Right ventricle myocardium superior (tissue), 1 donor: ENCODE results near the gene PACS1. TPM values are rescaled to one million over a fixed set of nuclear protein-coding genes. Genes with fewer than 3 reads are reported as not detected.
"Not testable (repeated sequence)": the region's sequence is repeated elsewhere in the genome, so short reads cannot be mapped to it uniquely, and the experiment has no call there.

Source experiments
- ATAC-seq: fragments of 200-7000 bp; cut with Tn5 transposase; one replicate; pipeline ENCODE4 v1.9.1; 2020; ENCODE audit warnings: mild to moderate bottlenecking; ENCODE audit not compliant: poor library complexity
- DNase-seq: peaks from one replicate; pipeline ENCODE4 v3.0.0-alpha.2; 2020
- intact Hi-C: fragments of 100-400 bp; cut with DNase I; formaldehyde crosslinking; loops from one replicate; pipeline ENCODE4 v1.11.2; 2022
- long read RNA-seq: library from polyadenylated mRNA; unstranded; transcript quantifications from one replicate; pipeline ENCODE4 v2.0.0, GENCODE V29; 2021
- total RNA-seq: library from RNA; stranded (reverse); fragmentation: NEBNext Ultra II Directional; extraction: Animal tissue kit (Norgen Biotek cat#: 25700); gene quantifications from one replicate; pipeline ENCODE4 v1.2.1, GENCODE V29; 2021
- donor health status: DM: no; HTN: yes; CAD: no; lungs with severe emphysema.

The PACS1 gene
- total RNA-seq = 46.5 TPM
- long read RNA-seq, full-length matches to known transcripts = 62 of 89 reads
- long read RNA-seq, partial matches to known transcripts = 23 of 89 reads
- long read RNA-seq, other reads (novel, unspliced or antisense) = 4 of 89 reads

DNA sequence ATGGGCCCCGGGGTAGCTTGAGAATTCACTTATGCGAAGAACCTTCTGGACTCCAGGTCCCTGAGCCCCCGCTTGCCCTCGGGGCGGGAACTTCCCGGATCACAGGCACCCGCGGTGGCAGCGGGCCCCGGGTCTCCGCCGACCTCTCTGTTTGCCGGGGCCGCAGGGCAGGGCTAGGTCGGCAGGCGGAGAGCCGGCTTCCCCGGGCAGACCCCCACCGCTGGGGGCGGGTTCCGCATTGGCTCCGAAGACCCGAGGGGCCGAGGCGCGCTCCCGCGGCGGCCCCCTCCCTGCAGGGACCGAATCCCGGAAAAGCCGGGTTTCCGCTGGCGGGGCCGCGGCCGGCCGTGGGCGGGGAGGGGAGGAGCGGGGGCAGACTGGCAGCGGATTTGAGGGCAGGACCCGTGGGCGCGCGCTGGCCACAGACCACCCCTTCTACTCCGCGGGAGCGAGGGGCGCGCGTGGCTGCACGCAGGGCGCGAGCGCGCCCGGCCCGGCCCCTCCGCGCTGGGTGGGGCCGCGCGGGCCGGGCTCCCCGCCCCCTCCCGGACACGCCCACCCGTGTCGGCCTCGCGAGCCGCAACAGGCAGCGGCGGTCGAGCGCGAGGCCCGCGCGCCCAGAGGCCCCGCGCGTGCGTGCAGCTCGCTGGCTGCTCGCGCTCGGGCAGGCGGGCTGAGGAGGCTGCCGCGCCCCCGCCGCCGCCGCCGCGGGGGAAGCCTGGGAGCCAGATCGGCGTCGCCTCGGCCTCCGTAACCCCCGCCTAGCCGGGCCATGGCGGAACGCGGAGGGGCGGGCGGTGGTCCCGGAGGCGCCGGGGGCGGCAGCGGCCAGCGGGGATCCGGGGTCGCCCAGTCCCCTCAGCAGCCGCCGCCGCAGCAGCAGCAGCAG lies at the start of gene PACS1:
Gene PACS1, plus strand, starts transcription at position 558 of the 889 bp plus-strand sequence. Its CDS starts 215 bp downstream, at position 773.
- intact Hi-C loops = loop anchor here (5.0 kb wide), 1 partner anchor 57 kb away; no protein-coding TSS in a partner anchor
- ATAC-seq = peak; percentile 85
- DNase-seq = peak; percentile 90

DNA sequence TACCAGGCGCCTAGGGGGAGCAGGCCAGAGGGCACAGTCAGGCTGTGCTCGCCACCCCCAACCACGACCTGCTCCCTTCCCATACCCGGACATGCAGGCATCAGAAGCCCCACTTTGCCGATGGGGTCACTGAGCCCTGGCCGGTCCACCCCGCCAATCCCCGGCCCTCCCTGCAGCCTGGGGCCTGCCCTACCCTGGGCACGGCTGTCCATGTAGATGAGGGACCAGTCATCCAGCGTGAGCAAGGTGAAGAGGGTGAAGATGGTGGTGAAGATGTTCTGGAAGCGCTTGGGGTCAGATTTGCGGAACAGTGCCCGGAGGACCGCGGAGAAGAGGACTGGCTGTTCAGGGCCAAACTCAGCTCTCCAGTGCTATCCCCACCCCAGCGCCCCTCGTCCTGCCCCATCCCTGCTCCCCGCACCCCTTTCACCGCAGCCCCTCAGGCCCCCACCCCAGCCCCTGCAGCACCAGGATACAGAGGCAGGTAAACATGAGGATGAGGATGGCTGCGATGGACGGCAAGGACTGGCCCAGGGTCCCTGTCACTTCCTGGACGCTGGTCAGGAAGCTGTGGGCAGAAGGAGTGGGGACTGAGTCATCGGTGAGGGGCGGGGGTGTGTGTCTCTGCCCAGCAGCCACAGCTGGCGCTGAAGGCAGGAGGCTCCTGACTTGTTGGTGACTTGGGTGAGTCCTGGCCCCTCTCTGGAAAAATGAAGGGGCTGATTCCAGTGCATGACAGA lies 49.3 kb upstream of the PACS1 start:
- DNase-seq = peak; percentile 61
- ATAC-seq = peak; percentile 23
- intact Hi-C loops = no loop called here

DNA sequence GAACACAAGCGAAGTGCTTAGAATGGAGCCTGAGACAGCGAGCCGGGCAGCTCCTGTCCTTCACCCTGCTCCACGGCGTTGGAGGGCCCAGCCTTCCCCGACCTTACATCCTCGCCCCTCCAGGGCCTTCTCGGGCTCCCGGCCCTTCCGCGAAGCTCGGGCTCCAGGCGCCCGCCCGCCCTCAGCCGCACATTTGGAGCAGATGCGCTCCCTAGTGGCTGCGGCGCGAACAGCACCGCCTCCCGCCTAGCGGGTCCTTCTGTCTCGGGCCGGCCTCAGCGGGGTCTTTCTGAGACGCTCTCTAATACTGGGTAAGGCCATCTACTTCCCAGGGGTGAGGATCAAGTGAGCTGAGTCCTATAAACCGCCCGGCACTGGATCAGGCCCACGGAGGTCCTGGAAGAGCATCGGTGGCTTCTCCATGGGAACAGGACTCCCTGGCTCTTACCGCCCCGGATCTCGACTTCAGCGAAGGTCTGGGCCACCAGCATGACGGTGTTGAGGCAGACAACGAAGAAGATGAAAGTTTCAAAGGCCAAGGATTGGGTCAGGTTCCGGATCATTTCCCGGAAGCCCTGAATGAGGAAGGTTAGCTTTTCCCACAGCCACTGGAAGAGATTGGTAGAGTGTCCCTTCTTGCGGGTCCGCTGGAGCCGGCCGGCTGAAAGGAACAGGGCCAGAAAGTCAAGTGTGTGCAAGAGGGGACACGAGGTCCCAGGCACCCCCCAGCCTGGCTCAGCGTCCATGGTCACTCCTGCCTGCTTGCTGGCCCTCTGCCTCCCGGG lies 47.5 kb upstream of the PACS1 start:
- peak; percentile 88 for ATAC-seq
- intact Hi-C loops = no loop called here
- peak; percentile 88 for DNase-seq

DNA sequence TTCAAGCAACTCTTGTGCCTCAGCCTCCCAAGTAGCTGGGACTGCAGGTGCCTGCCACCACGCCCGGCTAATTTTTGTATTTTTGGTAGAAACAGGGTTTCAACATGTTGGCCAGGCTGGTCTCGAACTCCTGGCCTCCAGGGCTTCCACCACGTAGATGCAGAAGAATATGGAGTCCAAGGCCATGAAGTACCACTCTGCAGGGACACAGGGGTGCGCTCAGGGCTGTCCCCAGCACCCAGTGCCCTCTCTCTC lies 47.0 kb upstream of the PACS1 start:
- DNase-seq, ATAC-seq, intact Hi-C loops: not testable (repeated sequence)

DNA sequence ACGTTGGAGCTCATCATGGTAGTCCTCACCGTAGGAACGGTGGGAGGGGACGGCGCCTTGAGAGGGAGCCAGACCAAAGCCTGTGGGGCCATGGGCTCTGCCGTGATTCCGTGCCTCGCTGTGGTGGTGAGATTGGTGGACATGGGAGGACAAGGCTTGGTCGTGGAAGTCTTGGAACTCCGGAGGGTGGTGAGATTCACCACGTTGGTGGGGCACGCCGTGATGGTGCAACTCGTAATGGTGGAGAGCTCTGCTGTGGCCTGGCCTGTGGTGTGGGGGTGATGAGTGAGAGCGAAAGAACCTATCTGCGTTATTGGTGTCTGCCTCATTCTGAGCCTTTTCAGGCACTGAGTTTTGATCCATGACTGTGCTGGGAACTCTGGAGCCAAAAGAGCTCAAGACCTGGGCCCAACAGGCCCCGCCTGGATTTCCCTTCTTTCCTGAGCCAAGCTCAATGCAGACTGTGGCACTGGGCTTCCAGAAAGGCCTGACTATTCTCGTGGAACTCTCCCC lies 44.0 kb upstream of the PACS1 start, which contains the start of gene CATSPER1:
Gene CATSPER1, minus strand, starts transcription at position 463 of the 513 bp plus-strand sequence. Its CDS starts 100 bp downstream, at position 363.
- ATAC-seq = no peak
- DNase-seq = no peak

DNA sequence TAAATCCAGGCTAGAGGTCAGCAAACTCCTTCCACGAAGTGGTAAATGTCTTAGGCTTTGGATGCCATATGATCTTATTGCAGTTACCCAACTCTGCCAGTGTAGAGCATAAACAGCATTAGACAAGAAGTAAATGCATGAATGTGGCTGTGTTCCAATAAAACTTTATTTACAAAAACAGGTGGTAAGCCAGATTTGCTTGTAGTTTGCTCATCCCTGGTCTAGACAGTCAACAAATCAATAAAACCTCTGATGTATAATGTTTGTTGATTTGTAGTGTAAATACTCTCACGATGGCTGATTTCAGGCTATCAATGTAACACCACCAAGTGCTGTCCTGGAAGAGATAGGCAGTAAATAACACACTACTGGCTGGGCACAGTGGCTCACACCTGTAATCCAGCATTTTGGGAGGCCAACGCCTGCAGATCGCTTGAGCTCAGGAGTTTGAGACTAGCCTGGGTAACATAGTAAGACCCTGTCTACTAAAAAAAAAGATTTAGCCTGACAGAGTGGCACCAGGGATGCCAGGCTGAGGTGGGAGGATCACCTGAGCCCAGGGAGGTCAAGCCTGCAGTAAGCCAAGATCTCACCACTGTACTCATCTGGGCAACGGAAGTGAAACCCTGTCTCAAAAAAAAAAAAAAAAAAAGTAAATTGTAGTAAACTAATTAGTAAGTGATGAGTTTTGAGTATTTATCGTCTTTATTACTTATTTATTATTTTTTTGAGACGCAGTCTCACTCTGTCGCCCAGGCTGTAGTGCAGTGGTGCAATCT lies 36.9 kb upstream of the PACS1 start:
- ATAC-seq (no peak), DNase-seq (no peak)
- intact Hi-C loops = no loop called here

More for the DNA sequence above, 44.0 kb upstream of the PACS1 start, which contains the start of gene CATSPER1:
- intact Hi-C loops = no loop called here

DNA sequence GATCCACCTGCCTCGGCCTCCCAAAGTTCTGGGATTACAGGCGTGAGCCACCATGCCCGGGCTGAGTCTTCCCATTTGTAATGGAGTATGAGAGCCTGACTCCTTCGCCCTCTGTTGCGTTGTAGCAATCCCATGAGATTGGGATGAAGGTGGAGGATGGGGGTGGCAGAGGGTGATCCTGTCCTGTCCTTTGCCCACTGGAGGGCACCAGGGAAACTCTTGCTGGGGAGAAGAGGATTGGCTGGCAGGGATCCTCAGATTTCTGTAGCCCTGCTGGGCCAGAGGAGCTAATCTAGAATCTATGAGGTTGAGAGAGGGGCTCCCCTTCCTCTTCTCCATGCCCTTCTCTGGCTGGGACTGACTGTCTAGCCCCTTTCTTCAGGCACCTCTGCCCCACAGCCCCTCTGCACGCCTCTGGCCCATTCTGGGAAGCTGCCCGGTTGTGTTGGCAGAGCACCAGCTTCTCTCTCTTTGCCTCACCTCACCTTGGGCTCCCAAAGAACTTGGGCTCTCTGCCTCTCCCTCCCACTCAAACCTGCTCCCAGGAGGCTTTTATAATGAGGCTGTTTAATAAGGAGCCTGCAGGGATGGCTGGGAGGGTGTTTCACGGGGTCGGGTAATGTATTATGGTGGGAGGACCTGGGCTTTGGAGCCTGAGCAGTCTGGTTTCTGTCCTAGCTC lies 34.3 kb upstream of the PACS1 start:
- ATAC-seq = peak; percentile 55
- DNase-seq = no peak

DNA sequence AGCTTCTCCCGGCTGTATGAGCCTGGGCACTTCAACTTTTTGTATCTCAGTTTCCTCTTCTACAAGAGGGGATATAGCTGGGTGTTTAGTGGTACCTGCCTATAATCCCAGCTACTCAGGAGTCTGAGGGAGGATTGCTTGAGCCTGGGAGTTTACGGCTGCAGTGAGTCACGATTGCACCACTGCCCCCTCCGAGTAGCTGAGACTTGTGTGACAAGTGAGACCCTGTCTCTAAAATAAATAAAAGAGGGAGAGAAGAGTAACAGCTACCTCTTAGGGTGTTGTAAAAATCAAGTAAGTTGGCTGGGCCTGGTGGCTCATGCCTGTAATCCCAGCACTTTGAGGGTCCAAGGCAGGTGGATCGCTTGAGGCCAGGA lies 33.8 kb upstream of the PACS1 start:
- intact Hi-C loops = no loop called here
- ATAC-seq (no peak), DNase-seq (no peak)

More for the DNA sequence above, 34.3 kb upstream of the PACS1 start:
- intact Hi-C loops = no loop called here

DNA sequence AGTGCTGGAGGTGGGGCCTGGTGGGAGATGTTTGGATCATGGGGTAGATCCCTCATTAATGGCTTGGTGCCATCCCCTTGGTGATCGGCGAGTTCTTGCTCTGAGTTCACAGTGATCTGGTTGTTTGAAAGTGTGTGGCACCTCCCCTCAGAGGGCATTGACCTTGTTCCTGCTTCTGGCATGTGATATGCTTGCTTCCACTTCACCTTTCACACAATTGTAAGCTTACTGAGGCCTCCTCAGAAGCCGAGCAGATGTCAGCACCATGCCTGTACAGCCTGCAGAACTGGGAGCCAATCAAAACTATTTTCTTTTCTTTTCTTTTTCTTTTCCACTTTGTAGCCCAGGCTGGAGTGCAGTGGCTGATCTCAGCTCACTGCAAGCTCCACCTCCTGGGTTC lies 32.7 kb upstream of the PACS1 start:
- ATAC-seq (no peak), DNase-seq (no peak)
- intact Hi-C loops = no loop called here

DNA sequence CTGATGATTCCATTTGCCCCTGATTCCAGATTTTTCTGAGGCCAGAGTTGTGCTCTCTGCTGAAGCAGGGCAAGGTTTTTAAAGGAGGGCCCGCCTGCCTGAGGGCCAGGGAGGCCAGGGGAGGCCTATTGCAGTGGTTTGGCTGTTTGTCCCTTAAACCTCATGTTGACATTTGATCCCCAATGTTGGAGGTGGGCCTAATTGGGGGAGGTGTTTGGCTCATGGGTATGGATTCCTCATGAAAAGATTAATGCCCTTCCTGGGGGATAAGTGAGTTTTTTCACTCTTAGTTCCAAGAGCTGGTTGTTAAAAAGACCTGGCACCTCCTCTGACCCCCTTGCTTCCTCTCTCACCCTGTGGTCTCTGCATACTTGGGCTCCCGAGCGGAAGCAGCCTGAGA lies 30.3 kb upstream of the PACS1 start:
- intact Hi-C loops = no loop called here
- no peak for ATAC-seq
- DNase-seq = no peak

DNA sequence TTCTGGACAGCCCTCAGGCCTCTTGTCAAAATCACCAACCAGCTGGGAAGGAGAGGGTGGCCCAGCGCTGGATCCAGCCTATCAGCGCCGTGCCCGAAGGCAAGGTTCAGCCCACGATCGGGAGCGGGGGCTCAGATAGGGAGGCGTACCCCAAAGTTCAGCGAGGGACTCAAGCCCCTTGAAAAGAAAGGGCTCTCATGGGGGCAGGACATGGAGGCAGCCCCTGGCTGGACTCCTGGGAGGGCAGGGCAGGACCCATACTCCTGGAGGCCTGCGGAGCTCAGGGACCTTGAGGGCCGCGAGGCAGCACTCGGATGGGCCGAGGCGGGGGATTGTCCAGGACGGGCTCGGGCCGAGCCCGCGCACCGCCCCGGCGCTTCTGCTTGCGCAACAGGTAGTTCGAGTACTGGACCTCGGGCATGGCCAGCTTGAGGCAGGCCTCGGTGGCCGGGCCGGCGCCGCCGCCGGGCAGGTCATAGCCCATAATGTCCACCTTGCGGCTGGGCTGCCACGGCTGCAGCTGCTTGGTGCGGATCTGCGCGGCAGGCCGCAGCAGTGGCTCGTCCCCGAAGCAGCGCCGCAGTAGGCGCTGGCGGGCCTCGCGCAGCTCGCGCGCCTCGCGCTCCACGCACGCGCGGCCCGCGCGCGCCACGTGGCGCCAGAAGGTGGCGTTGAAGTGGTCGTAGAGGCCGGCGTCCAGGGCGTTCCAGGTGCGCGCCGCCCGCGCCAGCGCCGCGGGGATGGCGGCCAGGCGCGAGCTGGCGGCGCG lies 27.7 kb upstream of the PACS1 start:
- no peak for DNase-seq
- intact Hi-C loops = no loop called here
- no peak for ATAC-seq

DNA sequence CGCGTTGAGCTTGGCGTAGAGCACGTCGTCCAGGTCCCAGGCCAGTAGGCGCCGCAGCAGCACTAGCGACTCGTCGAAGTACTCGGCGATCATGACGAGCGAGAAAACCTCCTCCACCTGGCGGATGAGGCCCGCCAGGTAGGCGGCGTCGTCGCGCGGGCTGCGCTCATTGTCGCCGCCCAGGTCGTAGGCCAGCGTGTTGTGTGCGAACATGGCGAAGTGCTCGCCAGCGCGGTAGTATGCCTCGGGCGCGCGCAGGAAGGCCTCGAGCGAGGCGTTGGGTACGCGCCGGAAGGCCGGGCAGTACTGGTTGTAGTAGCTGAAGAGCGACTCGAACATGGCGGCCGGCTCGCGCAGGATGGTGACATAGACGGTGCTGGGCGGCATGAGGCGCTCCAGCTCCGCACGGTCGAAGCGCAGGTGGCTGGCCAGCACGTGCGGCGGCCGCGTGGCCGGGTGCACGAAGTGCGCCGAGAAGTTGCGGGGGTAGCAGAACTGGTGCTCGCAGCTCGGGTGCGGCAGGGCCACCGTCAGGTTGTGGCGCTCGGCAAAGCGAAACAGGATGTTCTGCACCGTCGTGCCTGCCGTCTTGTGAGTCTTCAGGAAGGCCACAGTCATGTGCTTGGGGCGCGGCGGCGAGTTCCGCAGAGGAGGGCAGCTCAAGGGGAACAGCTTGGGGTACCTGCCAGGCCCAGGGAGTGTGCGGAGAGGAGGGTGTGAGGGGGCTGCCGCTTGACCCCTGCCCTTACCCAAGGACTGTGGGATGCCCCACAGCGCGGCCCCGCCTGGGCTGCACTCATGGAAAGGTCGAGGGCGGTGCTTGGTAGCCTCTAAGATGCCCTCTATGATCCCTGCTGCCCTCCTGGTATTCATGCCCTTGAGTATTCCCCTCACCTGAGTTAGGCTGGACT lies 26.8 kb upstream of the PACS1 start:
- intact Hi-C loops = no loop called here
- DNase-seq = no peak
- ATAC-seq = no peak

DNA sequence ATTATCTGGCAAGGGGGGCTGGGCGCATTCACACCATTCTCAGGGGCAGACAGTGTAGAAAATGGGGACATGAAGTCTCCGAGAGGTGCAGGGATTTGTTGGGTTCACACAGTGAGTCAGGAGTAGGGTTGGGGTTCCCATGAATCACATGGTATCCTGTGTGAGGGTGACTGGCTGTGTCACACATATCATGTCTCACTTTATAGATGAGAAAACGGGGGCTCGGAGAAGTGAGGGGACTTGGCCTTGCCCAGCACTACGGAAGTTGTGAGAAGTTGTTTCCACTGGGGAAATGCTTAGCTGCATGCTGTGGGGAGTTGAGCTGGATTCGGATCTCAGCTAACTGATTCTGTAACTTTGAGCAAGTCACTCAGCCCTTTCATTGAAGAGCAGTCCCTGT lies 25.3 kb upstream of the PACS1 start:
- intact Hi-C loops = no loop called here
- ATAC-seq = no peak
- DNase-seq = no peak

DNA sequence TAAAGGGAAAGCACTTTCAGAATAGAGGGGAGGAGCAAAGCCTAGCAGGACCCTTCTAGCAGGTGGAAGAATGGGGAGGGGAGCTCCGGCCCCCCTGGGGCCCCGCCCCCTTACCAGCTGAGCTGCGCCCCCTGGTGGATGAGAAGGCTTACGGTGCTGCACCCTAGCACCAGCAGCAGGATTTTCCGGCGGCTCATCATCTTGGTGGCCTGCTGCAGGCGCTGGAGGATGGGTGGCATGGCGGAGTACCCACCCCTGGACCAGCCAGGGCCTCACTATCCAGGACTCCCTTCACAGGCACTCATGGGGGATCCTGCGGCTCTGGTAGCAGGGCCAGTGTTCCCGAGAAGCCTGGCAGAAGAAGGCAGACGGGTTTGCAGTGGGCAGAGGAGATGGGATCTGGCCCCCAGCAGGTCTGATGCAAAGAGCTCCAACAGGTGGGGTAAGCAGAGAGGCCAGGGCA lies 24.9 kb upstream of the PACS1 start:
- intact Hi-C loops = no loop called here
- ATAC-seq (peak; percentile 80), DNase-seq (peak; percentile 80)

DNA sequence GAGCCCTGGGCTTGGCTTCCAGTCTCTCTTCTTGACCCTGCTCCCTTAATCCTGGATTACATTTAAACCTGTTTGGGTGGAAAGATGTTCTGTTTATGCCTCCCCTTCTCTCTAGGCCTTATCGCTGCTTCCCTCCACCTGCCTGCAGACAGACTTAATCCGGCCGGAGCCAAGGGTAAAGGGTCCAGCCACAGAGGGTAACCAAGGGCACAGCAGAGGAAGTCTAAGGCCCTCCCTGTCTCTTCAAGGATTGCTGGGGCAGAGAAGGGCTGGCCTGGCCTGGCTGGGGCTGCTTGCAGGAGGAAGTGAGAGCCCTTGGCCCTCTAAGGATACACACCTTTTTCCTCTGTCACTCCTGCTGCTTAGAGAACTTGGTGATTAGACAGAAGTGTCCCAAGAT lies 23.2 kb upstream of the PACS1 start:
- no peak for ATAC-seq
- DNase-seq = no peak
- intact Hi-C loops = no loop called here
